NCI-H1048 (cell line): ENCODE measurements around the gene HSFX3.
"Not testable (repeated sequence)": the region's sequence is repeated elsewhere in the genome, so short reads cannot be mapped to it uniquely, and the experiment has no call there.

ENCODE experiments used
- DNase-seq: peaks from one replicate; lab custom pipeline; 2025; lab: John Stamatoyannopoulos, UW

Gene HSFX3

GRCh38 chrX:149549701-149550100 is at the start of gene HSFX3:
Gene HSFX3, minus strand, starts transcription at chrX:149549924. Its CDS starts 72 bp downstream, at chrX:149549852.
- not testable (repeated sequence) for DNase-seq

GRCh38 chrX:149598603-149599002 is 48.9 kb upstream of the HSFX3 start:
- not testable (repeated sequence) for DNase-seq

GRCh38 chrX:149595943-149596342 is 46.2 kb upstream of the HSFX3 start:
- DNase-seq, result not testable (repeated sequence)

GRCh38 chrX:149595214-149595613 is 45.5 kb upstream of the HSFX3 start, which contains the start of gene HSFX2:
Gene HSFX2, minus strand, starts transcription at chrX:149595314. Its CDS starts 614 bp downstream, at chrX:149594700.
- not testable (repeated sequence) for DNase-seq

- not testable (repeated sequence) for DNase-seq
Measured at GRCh38 chrX:149590993-149591392, 41.3 kb upstream of the HSFX3 start.

GRCh38 chrX:149587359-149587758 is 37.6 kb upstream of the HSFX3 start, which contains the start of gene MAGEA9B:
Gene MAGEA9B, minus strand, starts transcription at chrX:149587459. Its CDS starts 4,280 bp downstream, at chrX:149583179.
- DNase-seq, result not testable (repeated sequence)

- DNase-seq, result not testable (repeated sequence)
Measured at GRCh38 chrX:149585631-149586030, 35.9 kb upstream of the HSFX3 start.

- DNase-seq, result not testable (repeated sequence)
Measured at GRCh38 chrX:149573456-149573855, 23.7 kb upstream of the HSFX3 start.

- no peak for DNase-seq
Measured at GRCh38 chrX:149572743-149573142, 23.0 kb upstream of the HSFX3 start.

GRCh38 chrX:149571770-149572169 is 22.0 kb upstream of the HSFX3 start:
- no peak for DNase-seq

GRCh38 chrX:149570668-149571067 is 20.9 kb upstream of the HSFX3 start:
- DNase-seq, result no peak

GRCh38 chrX:149569770-149570169 is 20.0 kb upstream of the HSFX3 start:
- DNase-seq, result no peak

- DNase-seq, result no peak
Measured at GRCh38 chrX:149568701-149569296, 19.1 kb upstream of the HSFX3 start.

GRCh38 chrX:149567621-149568417 is 18.1 kb upstream of the HSFX3 start:
- no peak for DNase-seq

- no peak for DNase-seq
Measured at GRCh38 chrX:149563359-149563758, 13.6 kb upstream of the HSFX3 start.

- DNase-seq, result not testable (repeated sequence)
Measured at GRCh38 chrX:149555251-149555650, 5.5 kb upstream of the HSFX3 start.

GRCh38 chrX:149551939-149552248 is 2.2 kb upstream of the HSFX3 start:
- not testable (repeated sequence) for DNase-seq

GRCh38 chrX:149551245-149551938 is 1.7 kb upstream of the HSFX3 start:
- DNase-seq, result not testable (repeated sequence)

- DNase-seq, result not testable (repeated sequence)
Measured at GRCh38 chrX:149550454-149550853, 730 bp upstream of the HSFX3 start.

- not testable (repeated sequence) for DNase-seq
Measured at GRCh38 chrX:149547782-149548181, 1.9 kb downstream of the HSFX3 start.

GRCh38 chrX:149546962-149547361 is 2.8 kb downstream of the HSFX3 start:
- not testable (repeated sequence) for DNase-seq
